H9 (cell line): Measurements from ENCODE around the gene GLRA1. TPM values are rescaled to one million over a fixed set of nuclear protein-coding genes. Genes with fewer than 3 reads are reported as not detected.

Experiments
- DNase-seq: peaks from one replicate; pipeline ENCODE4 v3.0.0-alpha.2; 2017
- H2AFZ ChIP-seq: one replicate; pipeline ENCODE4 v1.6.1; 2013; ENCODE audit warnings: mild to moderate bottlenecking, low read length, control low read depth, moderate library complexity
- H2AK5ac ChIP-seq: 2 replicates; pipeline ENCODE4 v1.6.1; 2013; ENCODE audit warnings: low read length, control low read depth, mixed read lengths; ENCODE audit not compliant: insufficient read length
- H2BK120ac ChIP-seq: one replicate; pipeline ENCODE4 v1.6.1; 2013; ENCODE audit warnings: low read depth, mild to moderate bottlenecking, low read length, control low read depth, inconsistent platforms; ENCODE audit not compliant: poor library complexity, severe bottlenecking
- H2BK12ac ChIP-seq: 2 replicates; pipeline ENCODE4 v1.6.1; 2013; ENCODE audit warnings: low read length, control low read depth, mixed read lengths, low read depth; ENCODE audit not compliant: insufficient read length
- H2BK15ac ChIP-seq: 2 replicates; pipeline ENCODE4 v1.6.1; 2013; ENCODE audit warnings: low read depth, low read length, control low read depth
- H2BK20ac ChIP-seq: one replicate; pipeline ENCODE4 v1.6.1; 2013; ENCODE audit warnings: low read depth, mild to moderate bottlenecking, low read length, control low read depth, inconsistent platforms; ENCODE audit not compliant: poor library complexity, severe bottlenecking
- H2BK5ac ChIP-seq: 2 replicates; pipeline ENCODE4 v1.6.1; 2013; ENCODE audit warnings: low read length, control low read depth, mixed read lengths; ENCODE audit not compliant: insufficient read length
- H3K14ac ChIP-seq: 2 replicates; pipeline ENCODE4 v1.6.1; 2013; ENCODE audit warnings: low read length, control low read depth; ENCODE audit not compliant: insufficient read depth
- H3K18ac ChIP-seq: 2 replicates; pipeline ENCODE4 v1.6.1; 2013; ENCODE audit warnings: low read depth, mild to moderate bottlenecking, mixed read lengths, low read length, control low read depth; ENCODE audit not compliant: insufficient read length
- H3K23ac ChIP-seq: 2 replicates; pipeline ENCODE4 v1.6.1; 2013; ENCODE audit warnings: low read length, control low read depth, mixed read lengths, low read depth; ENCODE audit not compliant: insufficient read length
- H3K23me2 ChIP-seq: 2 replicates; pipeline ENCODE4 v1.6.1; 2013; ENCODE audit warnings: low read depth, mild to moderate bottlenecking, mixed read lengths, low read length, control low read depth; ENCODE audit not compliant: insufficient read length, poor library complexity, severe bottlenecking
- H3K27ac ChIP-seq: 2 replicates; pipeline ENCODE4 v1.5.1; 2013; ENCODE audit warnings: low read length, control low read depth, mixed read lengths, low read depth; ENCODE audit not compliant: insufficient read length
- H3K27me3 ChIP-seq: 2 replicates; pipeline ENCODE4 v1.6.1; 2013; ENCODE audit warnings: low read length, control low read depth, inconsistent platforms; ENCODE audit not compliant: insufficient read depth
- H3K4ac ChIP-seq: 2 replicates; pipeline ENCODE4 v1.6.1; 2013; ENCODE audit warnings: low read depth, mild to moderate bottlenecking, control low read depth, inconsistent platforms, low read length, moderate library complexity
- H3K4me1 ChIP-seq: 2 replicates; pipeline ENCODE4 v1.6.1; 2013; ENCODE audit warnings: low read length, control low read depth, inconsistent platforms; ENCODE audit not compliant: insufficient read depth
- H3K4me2 ChIP-seq: 2 replicates; pipeline ENCODE4 v1.6.1; 2013; ENCODE audit warnings: low read length, control low read depth, mixed read lengths; ENCODE audit not compliant: insufficient read length, insufficient read depth
- H3K56ac ChIP-seq: 2 replicates; pipeline ENCODE4 v1.6.1; 2013; ENCODE audit warnings: low read depth, mild to moderate bottlenecking, mixed read lengths, low read length, control low read depth; ENCODE audit not compliant: insufficient read length
- H3K79me1 ChIP-seq: 2 replicates; pipeline ENCODE4 v1.6.1; 2013; ENCODE audit warnings: low read depth, mild to moderate bottlenecking, moderate library complexity, low read length, control low read depth, inconsistent platforms; ENCODE audit not compliant: insufficient read depth, poor library complexity, severe bottlenecking
- H3K79me2 ChIP-seq: 2 replicates; pipeline ENCODE4 v1.6.1; 2013; ENCODE audit warnings: low read length, control low read depth, inconsistent platforms; ENCODE audit not compliant: insufficient read depth
- H3K9ac ChIP-seq: 2 replicates; pipeline ENCODE4 v1.6.1; 2013; ENCODE audit warnings: low read length, control low read depth, mixed read lengths; ENCODE audit not compliant: insufficient read length; ENCODE audit errors: extremely low read depth
- H3K9me3 ChIP-seq: one replicate; pipeline ENCODE4 v1.6.1; 2013; ENCODE audit warnings: low read depth, low read length, inconsistent platforms; ENCODE audit not compliant: control insufficient read depth
- H3T11ph ChIP-seq: one replicate; pipeline ENCODE4 v1.6.1; 2013; ENCODE audit warnings: mild to moderate bottlenecking, low read length, control low read depth, inconsistent platforms
- H4K20me1 ChIP-seq: one replicate; pipeline ENCODE4 v1.6.1; 2013; ENCODE audit not compliant: control insufficient read depth, insufficient read length, insufficient read depth
- H4K5ac ChIP-seq: 2 replicates; pipeline ENCODE4 v1.6.1; 2013; ENCODE audit warnings: low read depth, mild to moderate bottlenecking, mixed read lengths, low read length, control low read depth; ENCODE audit not compliant: insufficient read length
- H4K8ac ChIP-seq: replicated peaks from 2 replicates; pipeline ENCODE4 v1.6.1; 2013; ENCODE audit warnings: low read length, control low read depth, mixed read lengths, low read depth; ENCODE audit not compliant: insufficient read length
- H4K91ac ChIP-seq: 2 replicates; pipeline ENCODE4 v1.6.1; 2013; ENCODE audit warnings: low read depth, mild to moderate bottlenecking, moderate library complexity, mixed read lengths, low read length, control low read depth; ENCODE audit not compliant: insufficient read length
- H3K27ac Mint-ChIP-seq, 3 experiments: 2 replicates in 2 of 3; 3 replicates in 1 of 3; pipeline ENCODE4 v1.8.0; 2020 to 2021; ENCODE audit warnings: mixed read lengths in 3 of 3, mild to moderate bottlenecking in 1 of 3, moderate library complexity in 1 of 3
- H3K27me3 Mint-ChIP-seq: 2 replicates; pipeline ENCODE4 v1.8.0; 2021; ENCODE audit warnings: low read depth, mild to moderate bottlenecking, moderate library complexity, mixed read lengths
- H3K36me3 Mint-ChIP-seq, 3 experiments: 2 replicates in 2 of 3; 3 replicates in 1 of 3; pipeline ENCODE4 v1.8.0; 2020 to 2021; ENCODE audit warnings: low read depth in 3 of 3, mixed read lengths in 3 of 3; ENCODE audit not compliant: insufficient read depth in 1 of 3
- H3K4me1 Mint-ChIP-seq, 2 experiments: 2 replicates each; pipeline ENCODE4 v1.8.0; 2020; ENCODE audit warnings: mixed read lengths in 2 of 2
- H3K4me3 Mint-ChIP-seq, 2 experiments: 2 replicates in 1 of 2; 3 replicates in 1 of 2; pipeline ENCODE4 v1.8.0; 2020 to 2021; ENCODE audit warnings: mild to moderate bottlenecking in 2 of 2, mixed read lengths in 2 of 2, moderate library complexity in 1 of 2
- H3K9me3 Mint-ChIP-seq, 2 experiments: 2 replicates in 1 of 2; 3 replicates in 1 of 2; pipeline ENCODE4 v1.8.0; 2020; ENCODE audit warnings: mild to moderate bottlenecking in 2 of 2, mixed read lengths in 2 of 2, moderate library complexity in 1 of 2
- WGBS: extraction: QIAGEN DNeasy Blood & Tissue Kit; methylation state at CpG from one replicate; pipeline ENCODE4 v1.1.7; 2013; ENCODE audit warnings: missing lambda C conversion rate, low lambda C conversion rate, mixed read lengths; ENCODE audit not compliant: insufficient read length; ENCODE audit errors: extremely low coverage; 5-methylcytosine and 5-hydroxymethylcytosine counted together
- total RNA-seq: library from RNA; stranded (reverse); gene quantifications from 2 replicates; pipeline ENCODE4 v1.2.1, GENCODE V29; 2021
- TF ChIP-seq, protein P1 (sequence below): fragments of 200-600 bp; sonication (generic); conservative IDR thresholded peaks from 3 replicates; pipeline ENCODE4 v1.8.0; 2021; ENCODE audit warnings: antibody characterized with exemption, mild to moderate bottlenecking

GLRA1 gene
- total RNA-seq, 1 experiment from 2014 or later = not detected

DNA sequence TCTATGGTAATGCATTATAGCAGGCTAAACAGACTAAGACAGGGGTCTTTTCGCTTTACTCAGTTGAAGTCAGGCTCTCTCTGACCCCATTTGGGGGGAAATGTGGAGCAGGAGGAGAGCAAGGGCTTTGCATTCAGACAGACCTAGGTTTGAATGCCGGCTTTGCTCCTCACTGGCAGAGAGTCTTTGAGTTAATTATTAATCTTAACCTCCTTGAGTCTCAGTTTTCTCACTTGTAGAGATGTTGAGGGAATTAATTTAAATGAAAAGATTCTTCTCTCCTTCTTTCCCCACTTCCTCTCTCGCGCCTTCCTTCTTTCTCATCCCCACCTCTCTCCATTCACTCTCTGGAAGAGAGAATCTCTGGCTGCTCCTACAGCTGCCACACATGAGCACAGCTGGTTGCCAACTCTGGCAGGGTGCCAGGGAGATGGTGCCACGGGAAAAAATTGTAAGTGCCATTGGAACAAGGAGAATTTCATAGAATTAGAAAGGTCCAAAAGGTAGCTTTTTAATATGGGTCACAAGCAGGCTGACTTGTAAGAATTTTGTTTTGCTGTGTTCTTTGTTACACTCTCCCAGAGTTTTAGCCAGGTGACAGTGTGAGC lies 25.2 kb upstream of the GLRA1 start:
- Histone ChIP-seq H3K14ac (no peak overlapping the region), H3K9me3 (no peaks in the 10 kb centered on the region), H2AFZ (no peak overlapping the region), H4K5ac (no peak overlapping the region), H3K23me2 (no peaks in the 10 kb centered on the region), H2BK120ac (no peak overlapping the region), H2BK12ac (no peak overlapping the region), H3K27me3 (no peaks in the 10 kb centered on the region), H2BK20ac (no peak overlapping the region), H3K4me1 (no peaks in the 10 kb centered on the region), H3K9ac (no peak overlapping the region), H2BK15ac (no peak overlapping the region), H3T11ph (no peak overlapping the region), H3K4ac (no peak overlapping the region), H3K79me1 (no peaks in the 10 kb centered on the region), H3K18ac (no peak overlapping the region), H3K4me2 (no peak overlapping the region), H4K20me1 (no peaks in the 10 kb centered on the region), H2AK5ac (no peak overlapping the region), H3K23ac (no peak overlapping the region), H3K27ac (no peak overlapping the region), H3K79me2 (no peaks in the 10 kb centered on the region), H4K91ac (no peak overlapping the region), H4K8ac (no peak overlapping the region), H3K56ac (no peak overlapping the region), H2BK5ac (no peak overlapping the region)
- DNase-seq = no peak
- TF ChIP-seq, protein P1, sequence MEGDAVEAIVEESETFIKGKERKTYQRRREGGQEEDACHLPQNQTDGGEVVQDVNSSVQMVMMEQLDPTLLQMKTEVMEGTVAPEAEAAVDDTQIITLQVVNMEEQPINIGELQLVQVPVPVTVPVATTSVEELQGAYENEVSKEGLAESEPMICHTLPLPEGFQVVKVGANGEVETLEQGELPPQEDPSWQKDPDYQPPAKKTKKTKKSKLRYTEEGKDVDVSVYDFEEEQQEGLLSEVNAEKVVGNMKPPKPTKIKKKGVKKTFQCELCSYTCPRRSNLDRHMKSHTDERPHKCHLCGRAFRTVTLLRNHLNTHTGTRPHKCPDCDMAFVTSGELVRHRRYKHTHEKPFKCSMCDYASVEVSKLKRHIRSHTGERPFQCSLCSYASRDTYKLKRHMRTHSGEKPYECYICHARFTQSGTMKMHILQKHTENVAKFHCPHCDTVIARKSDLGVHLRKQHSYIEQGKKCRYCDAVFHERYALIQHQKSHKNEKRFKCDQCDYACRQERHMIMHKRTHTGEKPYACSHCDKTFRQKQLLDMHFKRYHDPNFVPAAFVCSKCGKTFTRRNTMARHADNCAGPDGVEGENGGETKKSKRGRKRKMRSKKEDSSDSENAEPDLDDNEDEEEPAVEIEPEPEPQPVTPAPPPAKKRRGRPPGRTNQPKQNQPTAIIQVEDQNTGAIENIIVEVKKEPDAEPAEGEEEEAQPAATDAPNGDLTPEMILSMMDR = no peak
- Mint-ChIP-seq H3K9me3 (no peaks in the 10 kb centered on the region), H3K36me3 (no peaks in the 10 kb centered on the region), H3K27ac (no peak overlapping the region), H3K4me3 (no peak overlapping the region), H3K4me1 (peaks cover 6 to 9% of the 10 kb centered on the region in 2 experiments), H3K27me3 (peaks cover 10% of the 10 kb centered on the region)
- WGBS = no CpG with 5 or more reads among the region's 5 CpGs
